IPS-18c (cell line): Measurements from ENCODE around the gene ZNF592.
A peak's percentile ranks its signal among the peaks of the same experiment; 100 is the strongest.

Source experiments
- H3K4me3 ChIP-seq: 2 replicates; pipeline ENCODE4 v1.7.0; 2013; ENCODE audit warnings: low read depth, mild to moderate bottlenecking, low read length, moderate library complexity; ENCODE audit not compliant: insufficient read depth
- H3K9me3 ChIP-seq: one replicate; pipeline ENCODE4 v1.6.1; 2013; ENCODE audit warnings: mild to moderate bottlenecking, low read length, moderate library complexity; ENCODE audit not compliant: control insufficient read depth, insufficient read depth

The ZNF592 gene

GRCh38 chr15:84814916-84815315 is 66.5 kb downstream of the ZNF592 start:
- Histone ChIP-seq H3K9me3 (peaks cover 2% of the 10 kb centered on the region), H3K4me3 (no peak overlapping the region)

DNA sequence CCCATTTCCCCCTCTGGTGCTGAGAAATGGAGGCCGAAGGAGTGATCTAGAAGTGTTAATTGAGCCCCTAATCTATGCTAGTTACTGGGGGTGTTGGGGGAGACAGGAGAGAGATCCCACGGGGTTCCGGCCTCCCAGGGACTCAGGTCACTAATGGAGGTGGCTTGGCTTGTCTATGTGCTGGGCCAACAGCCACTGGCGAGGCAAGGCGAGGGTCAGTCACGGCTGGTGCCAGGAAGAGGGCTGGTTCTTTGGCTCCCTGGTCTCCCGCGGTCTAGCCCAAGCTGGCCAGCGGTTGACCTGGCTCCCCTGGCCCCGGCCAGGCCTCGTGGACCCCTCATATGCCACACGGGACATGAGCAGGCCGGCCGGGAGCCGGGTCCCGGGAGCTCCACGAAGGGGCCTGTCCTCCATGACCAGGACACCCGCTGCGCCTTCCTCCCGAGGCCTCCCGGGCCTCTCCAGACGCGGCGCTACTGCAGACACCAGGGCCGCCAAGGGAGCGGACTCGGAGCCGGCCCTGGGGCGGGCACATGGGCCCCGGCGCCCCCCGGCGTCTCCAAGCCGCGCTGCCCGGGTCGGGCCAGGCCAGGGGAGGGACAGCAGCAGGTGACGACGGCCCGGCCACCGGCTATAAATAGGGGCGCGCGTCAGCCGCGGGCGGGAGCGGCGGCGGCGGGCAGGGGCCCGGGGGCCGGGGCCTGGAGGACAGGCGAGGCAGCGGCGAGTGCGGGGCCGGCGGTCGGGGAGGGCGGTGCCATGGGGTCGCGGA is 68.5 kb downstream of the ZNF592 start, which contains the start of gene ALPK3:
Gene ALPK3, plus strand, starts transcription at position 663 of the 772 bp plus-strand sequence. Its CDS starts 97 bp downstream, at position 760.
- H3K4me3 ChIP-seq = peak within 1 kb of the TSS; percentile 28; the same call in 1 of the 2 replicates
- H3K9me3 ChIP-seq = peaks cover 2% of the 10 kb centered on the region

DNA sequence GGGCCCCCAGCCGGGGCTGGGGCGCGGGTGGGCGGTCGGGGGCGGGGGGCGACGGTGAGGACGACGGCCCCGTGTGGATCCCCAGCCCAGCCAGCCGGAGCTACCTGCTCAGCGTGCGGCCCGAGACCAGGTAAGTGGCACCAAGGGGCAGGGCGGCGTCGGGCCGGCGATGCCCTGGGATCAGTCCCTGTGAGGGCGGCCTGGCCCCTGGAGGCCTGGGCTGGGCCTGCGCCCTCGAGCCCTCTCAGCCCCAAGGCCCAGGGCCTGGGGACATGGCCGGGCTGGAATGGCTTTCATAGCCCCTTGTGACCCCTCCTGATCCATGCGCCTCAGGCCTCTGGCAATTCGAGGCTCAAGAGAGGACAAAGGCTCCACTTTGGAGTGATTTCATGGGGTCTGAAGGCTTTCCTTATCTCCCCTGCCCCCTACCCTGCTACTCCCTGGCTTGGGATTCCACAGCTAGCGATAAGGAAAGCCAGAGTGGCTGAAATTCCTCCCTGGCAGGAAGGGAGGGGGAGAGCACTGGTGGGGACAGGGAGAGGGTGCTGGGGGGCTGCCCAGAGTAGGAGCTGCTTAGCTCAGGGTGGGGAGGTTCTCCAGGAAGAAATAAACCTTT is 69.2 kb downstream of the ZNF592 start:
- peaks cover 2% of the 10 kb centered on the region for H3K9me3 ChIP-seq
- H3K4me3 ChIP-seq = peak overlapping the region; percentile 28; the same call in 1 of the 2 replicates

DNA sequence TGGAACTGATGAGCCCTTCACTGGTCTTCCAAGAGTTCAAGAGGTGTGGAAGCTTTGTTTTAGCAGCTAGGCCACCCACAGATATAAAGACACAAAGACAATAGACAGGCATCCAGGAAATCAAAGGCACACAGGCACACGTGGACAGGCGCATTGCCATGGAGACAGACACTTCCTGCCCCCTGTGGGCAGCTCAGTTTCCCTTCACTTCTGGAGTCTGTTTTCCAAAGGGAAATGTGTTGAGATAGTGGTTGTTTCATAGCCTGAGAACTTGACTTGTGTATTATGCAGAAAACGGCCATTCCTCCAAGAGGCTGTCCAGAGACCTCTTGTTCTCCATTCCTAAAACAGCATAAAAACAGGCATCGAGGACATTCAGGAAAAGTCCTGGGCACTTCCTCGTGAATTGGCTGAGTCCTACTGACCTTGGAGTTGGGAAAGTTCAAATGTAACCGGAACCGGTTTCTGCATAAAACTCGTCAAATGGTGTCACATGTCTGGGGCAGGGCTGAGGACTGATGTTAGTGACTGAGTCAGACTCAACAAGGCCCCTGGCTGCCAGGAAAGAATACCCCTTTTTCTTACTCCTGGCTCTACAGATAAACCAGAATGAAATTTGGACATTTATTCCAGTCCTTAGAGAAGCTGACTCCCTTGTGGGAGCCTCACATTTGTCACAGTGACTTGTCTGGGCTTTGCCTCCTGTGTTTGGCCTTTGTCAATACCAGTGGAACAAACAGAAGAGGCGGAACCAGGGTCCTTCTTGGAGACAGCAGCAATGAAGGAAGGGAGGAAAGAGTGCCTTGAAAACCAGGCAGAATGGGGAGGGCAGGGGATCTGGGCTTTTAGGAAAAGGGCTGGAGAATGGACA is 70.1 kb downstream of the ZNF592 start:
- Histone ChIP-seq H3K9me3 (peaks cover 2% of the 10 kb centered on the region), H3K4me3 (no peak overlapping the region)

DNA sequence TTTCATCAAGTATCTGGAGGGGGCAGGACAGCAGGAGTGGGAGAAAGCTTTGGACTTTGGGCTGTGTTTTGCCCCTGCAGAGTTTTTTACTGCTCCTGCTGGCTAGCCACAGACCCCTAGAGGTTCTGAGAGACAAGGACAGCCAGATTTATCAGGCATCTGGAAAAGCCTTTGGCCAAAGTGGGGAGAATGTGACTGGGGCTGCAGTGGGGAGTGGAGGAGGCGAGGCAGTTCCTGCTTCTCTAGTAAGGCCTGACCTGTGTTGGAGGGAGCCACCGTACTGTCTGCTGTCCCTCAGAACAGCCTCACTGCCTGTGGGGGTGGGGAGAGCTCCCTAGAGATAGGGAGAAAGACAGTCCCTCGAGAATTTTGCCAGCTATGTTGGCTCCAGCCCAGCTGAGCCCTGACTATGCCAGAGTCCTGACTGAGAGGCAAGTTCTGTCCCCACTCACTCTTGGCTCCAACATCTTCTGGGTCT is 70.9 kb downstream of the ZNF592 start:
- no peak overlapping the region for H3K4me3 ChIP-seq

GRCh38 chr15:84819791-84820190 is 71.4 kb downstream of the ZNF592 start:
- Histone ChIP-seq H3K4me3 (no peak overlapping the region), H3K9me3 (peaks cover 2% of the 10 kb centered on the region)

More for the DNA sequence above, 70.9 kb downstream of the ZNF592 start:
- peaks cover 2% of the 10 kb centered on the region for H3K9me3 ChIP-seq

- no peak overlapping the region for H3K4me3 ChIP-seq
- H3K9me3 ChIP-seq = no peaks in the 10 kb centered on the region
Observed at GRCh38 chr15:84821501-84822021, 73.2 kb downstream of the ZNF592 start.

- Histone ChIP-seq H3K9me3 (no peaks in the 10 kb centered on the region), H3K4me3 (no peak overlapping the region)
Observed at GRCh38 chr15:84822653-84823281, 74.4 kb downstream of the ZNF592 start.

GRCh38 chr15:84823282-84823878 is 75.0 kb downstream of the ZNF592 start:
- Histone ChIP-seq H3K4me3 (no peak overlapping the region), H3K9me3 (no peaks in the 10 kb centered on the region)

DNA sequence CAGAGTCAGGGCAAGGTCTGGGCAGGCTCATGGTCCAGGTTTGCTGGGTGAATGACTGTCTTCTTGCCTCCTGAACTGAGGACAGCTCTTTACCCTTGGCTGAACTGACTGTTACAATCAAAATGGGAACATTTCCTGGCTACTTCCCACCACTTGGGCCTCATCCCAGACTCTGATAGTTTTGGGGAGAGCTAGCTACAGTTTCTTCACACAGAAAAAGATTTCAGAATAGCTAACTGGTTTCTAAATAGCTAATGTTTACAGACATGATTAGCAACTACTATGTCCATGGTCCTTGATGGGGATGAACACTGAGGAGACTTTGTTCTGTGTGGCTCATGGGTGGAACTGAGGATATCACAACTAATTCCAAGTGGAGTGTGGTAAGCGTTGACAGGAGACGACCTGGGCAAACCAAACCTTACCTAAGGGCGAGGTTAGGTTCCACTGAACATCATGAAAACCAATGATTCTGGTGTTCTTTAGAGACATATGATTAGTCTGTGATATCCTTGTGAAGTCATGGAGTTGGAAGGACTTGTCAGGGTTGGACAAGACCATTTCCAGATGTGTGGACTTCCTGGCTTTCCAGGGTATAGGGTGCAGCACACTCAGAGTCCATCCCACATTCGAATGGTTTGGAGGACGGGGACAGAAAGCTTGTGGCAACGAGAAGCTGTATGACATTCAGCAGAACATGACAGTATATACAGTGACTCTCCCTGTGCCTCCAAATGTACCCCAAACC is 76.0 kb downstream of the ZNF592 start:
- Histone ChIP-seq H3K9me3 (no peaks in the 10 kb centered on the region), H3K4me3 (no peak overlapping the region)

DNA sequence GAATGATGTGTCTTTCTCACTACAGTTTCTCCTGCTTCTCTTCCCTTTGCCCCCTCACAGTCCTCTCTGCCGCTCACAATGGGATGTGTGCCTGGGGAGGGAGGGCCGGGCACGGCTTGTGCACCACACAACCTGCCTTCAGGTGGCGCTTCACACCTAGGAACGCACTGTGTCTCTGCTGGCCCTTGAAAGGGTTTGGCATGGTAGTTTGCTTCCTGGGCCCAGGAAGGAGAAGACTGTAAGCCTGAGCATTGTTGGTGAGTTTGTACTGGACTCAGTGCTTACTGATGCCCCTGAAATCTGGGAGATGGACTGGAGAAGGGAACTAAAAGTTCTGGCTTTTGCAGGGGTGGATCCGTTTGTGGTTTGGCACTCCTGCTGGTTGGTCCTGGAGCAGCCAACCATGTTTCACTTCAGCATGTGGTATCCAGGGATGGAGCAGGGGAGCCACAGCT is 78.0 kb downstream of the ZNF592 start:
- no peak overlapping the region for H3K4me3 ChIP-seq
- no peaks in the 10 kb centered on the region for H3K9me3 ChIP-seq

DNA sequence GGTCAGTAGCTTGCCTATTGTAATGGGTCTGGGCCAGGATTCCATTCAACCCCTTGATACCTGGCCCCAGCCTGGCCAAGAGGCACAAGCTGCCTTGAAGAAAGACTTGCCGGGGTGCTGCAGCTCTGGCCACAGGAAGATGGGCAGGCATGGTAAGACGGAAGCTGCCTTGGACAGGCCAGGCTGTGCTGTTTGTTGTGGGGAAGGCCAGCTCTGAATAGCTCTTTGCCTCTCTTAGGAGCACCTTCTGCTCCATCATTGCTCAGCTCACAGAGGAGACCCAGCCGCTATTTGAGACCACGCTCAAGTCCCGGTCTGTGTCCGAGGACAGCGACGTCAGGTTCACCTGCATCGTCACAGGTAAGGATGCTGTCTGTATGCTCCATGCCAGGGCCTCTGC is 78.9 kb downstream of the ZNF592 start:
- H3K9me3 ChIP-seq = no peaks in the 10 kb centered on the region
- no peak overlapping the region for H3K4me3 ChIP-seq

DNA sequence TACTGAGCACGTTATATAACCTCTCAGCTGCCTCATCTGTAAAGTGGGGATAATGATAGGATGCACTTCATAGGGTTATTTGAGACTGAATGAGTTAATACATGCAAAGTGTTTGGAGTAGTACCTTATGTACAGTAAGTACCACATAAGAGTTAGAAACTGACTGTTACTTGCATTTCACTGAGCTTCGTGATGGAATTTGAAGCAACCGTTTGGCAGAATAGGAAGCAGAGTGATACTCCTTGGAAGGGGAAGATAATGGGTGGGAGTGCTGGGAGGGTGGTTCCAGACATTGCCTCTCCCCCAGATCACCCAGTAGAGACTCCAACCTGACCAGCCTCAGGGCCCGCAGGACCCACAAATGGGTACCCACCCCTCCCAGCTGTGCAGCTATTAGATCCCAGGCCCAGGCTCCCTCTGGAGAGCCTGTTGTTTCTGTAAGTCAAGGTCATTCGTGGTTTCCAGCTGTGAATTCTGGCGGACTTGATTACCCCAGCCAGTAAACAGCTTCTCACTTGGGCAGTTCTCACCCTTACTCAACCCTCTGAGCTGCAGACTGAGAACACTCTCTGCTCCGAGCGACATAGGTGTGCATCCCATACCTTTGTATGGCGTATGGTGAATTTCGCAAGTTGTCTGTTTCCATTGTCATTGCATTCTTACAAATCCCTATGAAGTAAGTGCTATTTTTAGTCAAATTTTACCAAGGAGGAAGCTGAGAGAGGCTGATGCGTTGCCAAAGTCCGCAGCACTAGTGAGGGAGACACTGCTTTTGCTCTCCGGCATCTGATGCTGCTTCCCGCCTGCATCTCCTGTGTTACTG is 79.9 kb downstream of the ZNF592 start:
- no peaks in the 10 kb centered on the region for H3K9me3 ChIP-seq
- H3K4me3 ChIP-seq = no peak overlapping the region

GRCh38 chr15:84829428-84829827 is 81.0 kb downstream of the ZNF592 start:
- Histone ChIP-seq H3K4me3 (no peak overlapping the region), H3K9me3 (no peaks in the 10 kb centered on the region)

GRCh38 chr15:84830036-84830435 is 81.6 kb downstream of the ZNF592 start:
- H3K4me3 ChIP-seq = no peak overlapping the region
- H3K9me3 ChIP-seq = no peaks in the 10 kb centered on the region
